Measurements from ENCODE around the gene SPTAN1.

DNA sequence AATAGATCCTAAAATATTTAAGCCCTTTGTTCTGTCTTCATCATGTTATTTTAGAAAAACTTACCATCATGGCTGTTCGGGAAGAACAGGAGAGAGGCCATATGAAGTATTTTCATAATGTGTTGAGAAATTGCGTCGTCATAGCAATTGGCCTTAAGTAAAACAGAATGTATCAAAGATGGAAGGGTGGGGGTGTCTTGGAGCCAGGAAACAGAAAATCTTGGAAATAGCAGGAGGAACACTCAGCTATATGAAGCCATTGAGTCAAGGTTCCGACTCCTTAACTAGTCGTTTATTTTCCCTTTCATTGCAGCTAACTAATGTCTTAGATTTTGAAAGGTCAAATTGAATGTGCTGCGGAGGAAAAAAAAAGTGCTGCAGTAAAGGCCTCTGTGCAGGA lies 1.3 kb downstream of the SPTAN1 start:
- no peak for TF ChIP-seq EZH2 (optimal IDR thresholded peaks at IDR 0.05; ENCODE audit: low read depth, low read length)
- no peak for TF ChIP-seq CTCF (IDR thresholded peaks at IDR 0.05; ENCODE audit: low read length)
- no peak for TF ChIP-seq EZH2phosphoT487 (IDR thresholded peaks at IDR 0.05; ENCODE audit: low read length)
